HFF-Myc (cell line): ENCODE results near the gene ENTPD1.
"Not testable (repeated sequence)": the region's sequence is repeated elsewhere in the genome, so short reads cannot be mapped to it uniquely, and the experiment has no call there.

ENCODE experiments used
- DNase-seq: peaks from one replicate; pipeline ENCODE4 v3.0.0-alpha.2; 2011; ENCODE audit warnings: low read depth; ENCODE audit errors: extremely low read depth
- H3K4me3 ChIP-seq: replicated peaks from 2 replicates; pipeline ENCODE4 v1.5.1; 2011; ENCODE audit warnings: low read depth, mild to moderate bottlenecking, control low read depth, low read length
- CTCF ChIP-seq: IDR thresholded peaks from 2 replicates; pipeline ENCODE4 v1.5.1; 2012; ENCODE audit warnings: mild to moderate bottlenecking, low read depth, low read length, control low read depth; ENCODE audit errors: missing control alignments

ENTPD1 gene

DNA sequence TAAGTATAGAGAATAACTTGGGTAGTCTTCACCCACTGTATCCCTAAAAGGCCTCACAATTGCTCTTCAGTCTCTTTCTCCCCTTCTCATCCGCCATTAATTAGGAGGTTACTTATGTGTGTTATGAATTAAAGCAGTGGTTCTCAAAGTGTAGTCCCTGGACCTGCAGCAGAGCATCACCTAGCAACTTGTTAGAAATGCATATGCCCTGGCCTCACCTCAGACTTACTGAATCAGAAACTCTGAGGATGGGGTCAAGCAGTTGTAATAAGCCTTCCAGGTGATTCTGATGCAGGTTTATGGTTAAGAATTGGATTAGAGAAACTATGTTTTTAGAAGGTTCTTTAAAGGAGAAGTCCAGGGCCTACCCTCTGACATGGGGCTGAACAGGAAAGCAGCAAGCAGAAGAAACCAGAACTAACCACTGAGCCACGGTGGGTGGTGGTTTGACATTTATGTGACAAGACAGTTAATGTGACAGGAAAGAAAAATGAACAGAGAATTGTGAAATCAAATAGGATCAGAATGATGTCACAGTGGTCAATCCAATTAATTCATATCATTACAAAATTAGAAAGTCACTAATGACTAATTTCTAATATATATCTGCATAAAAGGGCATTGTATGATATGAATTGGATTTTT is 37.6 kb downstream of the ENTPD1 start:
- no peak for DNase-seq
- H3K4me3 ChIP-seq, result no peak overlapping the region
- no peak for TF ChIP-seq CTCF

- TF ChIP-seq CTCF, result no peak
- DNase-seq, result no peak
- H3K4me3 ChIP-seq, result no peak overlapping the region
Measured at GRCh38 chr10:95794195-95794594, 38.2 kb downstream of the ENTPD1 start.

DNA sequence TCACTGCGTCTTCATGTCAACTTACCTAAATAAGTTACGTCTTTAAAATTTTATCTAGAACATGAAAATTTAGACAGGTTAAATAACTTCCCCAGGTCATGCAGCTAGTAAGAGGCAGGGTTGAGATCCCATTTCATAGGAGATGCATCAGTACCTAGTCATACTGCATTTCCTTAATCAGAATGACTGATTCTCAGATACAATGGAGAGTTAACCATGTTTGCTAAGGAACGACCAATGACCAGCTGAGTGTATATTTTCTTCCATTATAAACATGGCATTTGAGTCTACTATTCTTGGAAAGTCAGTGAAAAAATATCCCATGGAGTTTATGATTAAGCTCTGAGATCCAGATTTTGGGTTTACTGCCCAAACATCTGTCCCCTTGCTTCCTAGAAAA is 39.6 kb downstream of the ENTPD1 start:
- no peak for DNase-seq
- H3K4me3 ChIP-seq, result no peak overlapping the region
- no peak for TF ChIP-seq CTCF

DNA sequence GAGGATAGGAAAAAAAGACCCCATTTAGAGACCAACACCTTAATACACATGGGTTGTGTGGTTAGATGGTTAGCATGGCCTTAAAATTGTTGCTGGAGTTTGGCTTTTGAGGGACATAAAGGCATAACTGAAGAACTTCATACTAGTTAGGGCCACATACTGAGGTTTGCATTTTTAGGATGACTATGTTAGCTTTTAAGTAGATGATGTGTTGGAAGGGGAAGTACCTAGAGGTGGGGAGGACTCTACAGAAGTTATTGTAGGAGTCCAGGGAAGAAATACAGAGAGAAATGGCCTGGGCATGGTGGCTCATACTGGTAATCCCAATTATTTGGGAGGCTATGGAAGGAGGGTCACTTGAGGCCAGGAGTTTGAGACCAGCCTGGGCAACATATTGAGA is 40.5 kb downstream of the ENTPD1 start:
- TF ChIP-seq CTCF, result no peak
- H3K4me3 ChIP-seq, result no peak overlapping the region
- no peak for DNase-seq

DNA sequence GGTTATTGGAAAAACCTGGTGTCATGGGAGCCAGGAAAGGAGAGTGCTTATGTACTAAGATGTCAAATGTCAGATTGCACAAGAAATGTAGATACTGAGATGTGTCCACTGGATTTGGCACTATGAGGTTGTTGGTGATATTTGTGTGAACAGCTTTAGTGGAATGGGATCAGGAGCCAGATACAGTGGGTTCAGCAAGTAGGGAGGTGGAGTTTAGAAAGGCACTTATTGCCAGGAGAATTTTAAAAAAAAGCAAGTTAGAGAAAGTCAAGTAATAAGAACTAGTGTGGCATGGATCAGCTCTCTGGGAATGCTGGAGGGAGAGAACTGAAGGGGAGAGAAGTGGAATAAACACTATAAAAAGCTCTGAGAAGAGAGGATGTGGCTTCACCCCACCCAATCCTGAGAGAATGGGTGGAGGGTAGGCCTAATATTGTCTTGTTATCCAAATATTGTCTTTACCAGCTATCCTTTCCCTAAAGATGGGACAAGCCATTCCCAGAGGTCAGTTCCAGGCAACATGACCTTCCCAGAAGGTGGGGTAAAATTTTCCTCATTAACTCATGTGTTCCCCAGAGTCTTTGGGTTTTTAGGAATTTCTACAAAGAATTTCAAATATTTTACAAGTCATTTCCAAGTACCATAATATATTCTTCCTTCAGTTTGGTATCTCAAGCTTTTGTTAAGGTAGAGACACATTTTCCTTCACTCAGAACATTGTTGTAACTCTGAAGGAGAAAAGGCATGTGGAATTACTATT is 42.3 kb downstream of the ENTPD1 start:
- H3K4me3 ChIP-seq, result no peak overlapping the region
- no peak for TF ChIP-seq CTCF
- no peak for DNase-seq

DNA sequence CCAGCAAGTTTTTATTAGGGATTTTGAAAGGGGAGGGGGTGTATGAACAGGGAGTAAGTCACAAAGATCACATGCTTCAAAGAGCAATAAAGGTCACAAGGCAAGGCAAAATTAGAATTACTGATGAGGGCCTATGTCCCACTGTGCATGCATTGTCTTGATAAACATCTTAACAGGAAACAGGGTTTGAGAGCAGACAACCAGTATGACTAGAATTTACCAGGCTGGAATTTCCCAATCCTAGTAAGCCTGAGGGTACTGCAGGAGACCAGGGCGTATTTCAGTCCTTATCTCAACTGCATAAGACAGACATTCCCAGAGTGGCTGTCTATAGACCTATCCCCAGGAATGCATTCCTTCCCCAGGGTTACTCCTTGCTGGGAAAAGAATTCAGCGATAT is 44.3 kb downstream of the ENTPD1 start:
- DNase-seq, H3K4me3 ChIP-seq: not testable (repeated sequence)

- not testable (repeated sequence) for DNase-seq, H3K4me3 ChIP-seq
Measured at GRCh38 chr10:95806687-95807380, 50.9 kb downstream of the ENTPD1 start.

- DNase-seq, H3K4me3 ChIP-seq: not testable (repeated sequence)
Measured at GRCh38 chr10:95808705-95809308, 52.8 kb downstream of the ENTPD1 start.
